Mammary epithelial cell (primary cell): Measurements from ENCODE around the gene PELI2.

Experiments
- EZH2 ChIP-seq: IDR thresholded peaks from 2 replicates; pipeline ENCODE4 v1.6.1; 2012; ENCODE audit warnings: low read length, inconsistent platforms, borderline replicate concordance
- TF ChIP-seq, protein P1 (sequence below), 2 donors: IDR thresholded peaks in 1 of 2; conservative IDR thresholded peaks in 1 of 2; 2 replicates each; pipeline ENCODE4 v1.5.1; 2011 to 2012; ENCODE audit warnings: inconsistent platforms in 2 of 2, low read length in 2 of 2, mild to moderate bottlenecking in 2 of 2, control low read depth in 1 of 2, low read depth in 1 of 2; ENCODE audit not compliant: insufficient read depth in 1 of 2; ENCODE audit errors: extremely low read depth in 1 of 2

DNA sequence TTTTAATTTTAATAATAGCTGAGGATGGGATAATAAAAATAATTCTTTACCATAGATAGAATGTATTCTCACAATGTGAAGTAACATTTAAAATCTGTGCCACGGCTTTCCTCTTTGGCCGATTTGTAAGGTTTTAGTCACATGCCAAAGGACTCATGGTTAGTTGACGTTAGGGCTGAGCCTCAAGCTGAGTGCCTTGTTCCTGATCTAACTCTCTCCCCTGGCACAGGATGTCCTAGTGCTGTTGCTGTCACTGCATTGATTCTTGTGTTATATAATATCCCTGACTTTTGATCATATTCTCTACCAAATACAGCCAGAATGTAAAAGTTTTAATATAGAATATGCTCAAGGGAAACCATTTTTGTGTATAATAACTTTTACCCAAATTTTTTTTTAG lies 144.3 kb downstream of the PELI2 start:
- TF ChIP-seq, protein P1, sequence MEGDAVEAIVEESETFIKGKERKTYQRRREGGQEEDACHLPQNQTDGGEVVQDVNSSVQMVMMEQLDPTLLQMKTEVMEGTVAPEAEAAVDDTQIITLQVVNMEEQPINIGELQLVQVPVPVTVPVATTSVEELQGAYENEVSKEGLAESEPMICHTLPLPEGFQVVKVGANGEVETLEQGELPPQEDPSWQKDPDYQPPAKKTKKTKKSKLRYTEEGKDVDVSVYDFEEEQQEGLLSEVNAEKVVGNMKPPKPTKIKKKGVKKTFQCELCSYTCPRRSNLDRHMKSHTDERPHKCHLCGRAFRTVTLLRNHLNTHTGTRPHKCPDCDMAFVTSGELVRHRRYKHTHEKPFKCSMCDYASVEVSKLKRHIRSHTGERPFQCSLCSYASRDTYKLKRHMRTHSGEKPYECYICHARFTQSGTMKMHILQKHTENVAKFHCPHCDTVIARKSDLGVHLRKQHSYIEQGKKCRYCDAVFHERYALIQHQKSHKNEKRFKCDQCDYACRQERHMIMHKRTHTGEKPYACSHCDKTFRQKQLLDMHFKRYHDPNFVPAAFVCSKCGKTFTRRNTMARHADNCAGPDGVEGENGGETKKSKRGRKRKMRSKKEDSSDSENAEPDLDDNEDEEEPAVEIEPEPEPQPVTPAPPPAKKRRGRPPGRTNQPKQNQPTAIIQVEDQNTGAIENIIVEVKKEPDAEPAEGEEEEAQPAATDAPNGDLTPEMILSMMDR (conservative IDR thresholded peaks at IDR 0.05 in 1 of 2, IDR thresholded peaks at IDR 0.05 in 1 of 2; ENCODE audit: extremely low read depth in 1 of 2, insufficient read depth in 1 of 2, low read depth in 1 of 2, low read length in 2 of 2) = no peak
- no peak for TF ChIP-seq EZH2
